Mesothelial cell of epicardium (in vitro differentiated cells): ENCODE measurements around the gene CEP83. TPM values are rescaled to one million over a fixed set of nuclear protein-coding genes. Genes with fewer than 3 reads are reported as not detected.

ENCODE experiments used
- DNase-seq, 2 experiments: peaks; one replicate each; pipeline ENCODE4 v3.0.0; 2021; ENCODE audit warnings: low spot score in 2 of 2; ENCODE audit not compliant: unreplicated experiment in 2 of 2
- H3K27ac Mint-ChIP-seq: 2 replicates; pipeline ENCODE4 v1.8.0; 2021; ENCODE audit warnings: mixed read lengths
- H3K27me3 Mint-ChIP-seq: 2 replicates; pipeline ENCODE4 v1.8.0; 2021; ENCODE audit warnings: low read depth, mixed read lengths
- H3K36me3 Mint-ChIP-seq: 2 replicates; pipeline ENCODE4 v1.8.0; 2021; ENCODE audit warnings: mixed read lengths
- H3K4me1 Mint-ChIP-seq: 2 replicates; pipeline ENCODE4 v1.8.0; 2021; ENCODE audit warnings: mixed read lengths
- H3K4me3 Mint-ChIP-seq: 2 replicates; pipeline ENCODE4 v1.8.0; 2021; ENCODE audit warnings: mild to moderate bottlenecking, moderate library complexity, mixed read lengths
- H3K9me3 Mint-ChIP-seq: 2 replicates; pipeline ENCODE4 v1.8.0; 2021; ENCODE audit warnings: mixed read lengths
- CTCF ChIP-seq: fragments of 200-600 bp; sonication (generic); IDR thresholded peaks from one replicate; pipeline ENCODE4 v1.5.0; 2021; ENCODE audit warnings: antibody characterized with exemption; ENCODE audit not compliant: unreplicated experiment
- total RNA-seq: library from RNA; stranded (reverse); gene quantifications from 3 replicates; pipeline ENCODE4 v1.2.1, GENCODE V29; 2021

The CEP83 gene
- total RNA-seq, 1 donor from 2014 or later, result 28.9 TPM

- Mint-ChIP-seq H3K27me3 (no peaks in the 10 kb centered on the region), H3K36me3 (peaks cover 25% of the 10 kb centered on the region), H3K27ac (peak overlapping the region; percentile 98), H3K9me3 (peaks cover 37% of the 10 kb centered on the region), H3K4me1 (peaks cover 31% of the 10 kb centered on the region), H3K4me3 (peak overlapping the region; percentile 7)
- DNase-seq, result no peak
- TF ChIP-seq CTCF, result no peak
Measured at GRCh38 chr12:94433744-94434143, 25.9 kb downstream of the CEP83 start.

DNA sequence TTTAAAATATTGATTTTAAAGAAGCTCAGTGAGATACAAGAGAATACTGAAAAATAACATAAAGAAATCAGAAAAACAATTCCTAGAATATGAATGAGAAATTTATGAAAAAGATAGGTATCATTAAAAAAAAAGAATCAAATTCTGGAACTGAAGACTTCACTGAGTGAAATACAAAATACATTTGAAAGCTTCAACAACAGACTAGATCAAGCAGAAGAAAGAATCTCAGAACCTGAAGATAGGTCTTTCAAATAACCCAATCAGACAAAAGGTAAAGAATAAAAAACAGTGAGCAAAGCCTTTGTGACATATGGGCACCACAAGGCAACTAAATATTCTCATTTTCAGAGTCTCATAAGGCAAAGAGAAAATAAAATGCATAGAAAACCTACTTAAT, 29.4 kb downstream of the CEP83 start:
- no peak for TF ChIP-seq CTCF
- Mint-ChIP-seq H3K9me3 (peaks cover 33% of the 10 kb centered on the region), H3K27ac (no peak overlapping the region), H3K27me3 (no peaks in the 10 kb centered on the region), H3K4me3 (no peak overlapping the region), H3K4me1 (peaks cover 42% of the 10 kb centered on the region), H3K36me3 (peaks cover 25% of the 10 kb centered on the region)
- no peak for DNase-seq

DNA sequence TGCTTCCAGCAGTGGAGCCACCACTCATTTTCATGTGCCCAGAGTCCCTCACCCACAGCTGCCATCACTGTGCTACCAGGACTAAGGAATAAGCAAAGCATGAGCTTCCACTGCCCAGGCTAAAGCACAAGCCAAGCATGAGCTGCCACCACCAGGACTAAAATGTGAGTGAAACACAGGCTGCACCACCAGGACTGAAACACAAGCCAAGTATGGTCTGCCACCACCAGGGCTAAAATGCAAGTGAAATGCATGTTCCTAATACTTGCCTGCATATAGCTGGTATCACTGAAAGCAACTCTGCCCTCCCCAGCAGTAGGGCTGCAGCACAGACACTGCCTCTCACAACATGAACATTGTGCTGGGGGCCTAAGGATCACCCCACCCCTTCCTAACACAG, 30.0 kb downstream of the CEP83 start:
- no peak for DNase-seq
- Mint-ChIP-seq H3K4me1 (peaks cover 37% of the 10 kb centered on the region), H3K27me3 (no peaks in the 10 kb centered on the region), H3K27ac (no peak overlapping the region), H3K9me3 (peaks cover 33% of the 10 kb centered on the region), H3K4me3 (no peak overlapping the region), H3K36me3 (peaks cover 26% of the 10 kb centered on the region)
- no peak for TF ChIP-seq CTCF

DNA sequence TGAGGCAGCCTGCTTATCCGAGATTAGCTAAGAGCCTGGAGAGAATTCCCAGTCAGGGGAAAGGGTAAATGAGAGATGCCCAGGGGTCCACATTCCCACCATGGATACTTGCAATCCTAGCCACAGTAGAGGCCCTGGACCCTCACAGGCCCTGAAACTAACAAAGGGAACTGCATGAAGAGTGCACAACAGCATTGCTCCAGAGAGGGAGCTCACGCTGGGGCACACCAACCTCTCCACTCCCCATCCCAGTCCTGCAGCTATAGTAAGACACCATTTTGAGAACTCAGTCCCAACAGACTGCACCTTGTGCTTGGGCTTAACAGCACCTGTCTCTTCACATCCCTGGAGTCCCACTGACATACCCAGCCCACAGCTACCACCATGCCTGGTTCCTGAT, 30.5 kb downstream of the CEP83 start:
- Mint-ChIP-seq H3K27me3 (no peaks in the 10 kb centered on the region), H3K9me3 (peaks cover 33% of the 10 kb centered on the region), H3K36me3 (peaks cover 30% of the 10 kb centered on the region), H3K4me3 (no peak overlapping the region), H3K27ac (no peak overlapping the region), H3K4me1 (peaks cover 33% of the 10 kb centered on the region)
- TF ChIP-seq CTCF, result no peak
- no peak for DNase-seq

DNA sequence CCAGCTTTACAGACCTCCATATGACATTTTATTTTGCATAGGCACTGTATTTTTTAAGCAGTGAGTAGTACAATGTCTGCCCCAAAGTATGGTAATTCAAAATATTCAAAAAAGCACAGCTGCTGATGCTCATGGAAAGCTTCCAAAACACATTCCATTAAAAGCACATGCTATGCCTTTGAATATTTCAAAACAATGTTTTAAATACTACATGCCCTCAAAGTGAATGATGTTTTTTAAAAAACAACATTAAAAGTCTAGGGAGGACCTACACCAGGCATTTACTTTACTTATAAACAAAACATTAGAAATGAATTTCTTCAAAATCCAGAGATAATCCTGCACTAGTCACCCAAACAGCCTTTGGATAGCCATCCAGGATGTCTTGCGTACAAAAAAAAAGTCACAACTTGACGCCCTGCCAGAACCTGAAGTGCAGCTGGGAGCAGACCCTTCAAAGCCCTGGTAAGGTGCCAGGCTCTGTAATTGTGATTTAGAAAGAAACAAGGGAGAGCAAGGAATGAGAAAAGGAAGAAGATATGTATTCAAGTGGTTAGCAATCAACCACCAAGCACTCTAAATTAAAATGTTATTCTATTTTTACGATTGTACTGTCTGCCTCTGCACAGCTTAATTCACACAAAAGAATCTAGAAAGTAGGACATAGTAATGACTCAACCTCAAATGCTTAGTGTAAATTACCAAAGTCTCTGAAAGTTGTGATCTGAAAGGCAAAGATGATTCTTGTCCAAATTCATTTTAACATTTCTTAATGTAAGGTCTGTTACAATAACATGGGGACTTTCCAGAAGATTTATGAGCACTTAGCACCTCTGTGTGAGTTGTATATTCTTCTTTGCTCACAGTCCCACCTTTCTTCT, 31.9 kb downstream of the CEP83 start:
- Mint-ChIP-seq H3K27me3 (no peaks in the 10 kb centered on the region), H3K9me3 (peaks cover 44% of the 10 kb centered on the region), H3K27ac (peak overlapping the region; percentile 82), H3K36me3 (peaks cover 41% of the 10 kb centered on the region), H3K4me3 (no peak overlapping the region), H3K4me1 (peaks cover 19% of the 10 kb centered on the region)
- no peak for DNase-seq
- TF ChIP-seq CTCF, result no peak
